Tongue (tissue), 2 donors: ENCODE data around the gene FAM234A. TPM values are rescaled to one million over a fixed set of nuclear protein-coding genes. Genes with fewer than 3 reads are reported as not detected.
A peak's percentile ranks its signal among the peaks of the same experiment; 100 is the strongest.
"Not testable (repeated sequence)": the region's sequence is repeated elsewhere in the genome, so short reads cannot be mapped to it uniquely, and the experiment has no call there.

Experiments
- DNase-seq: peaks from one replicate; pipeline ENCODE4 v3.0.0-alpha.2; 2015
- total RNA-seq: library from RNA; depleted of rRNA; stranded (reverse); fragments of >200 nt; gene quantifications from one replicate; pipeline ENCODE4 v1.2.3, GENCODE V29; 2014

FAM234A gene
- total RNA-seq, 1 donor from 2014 or later = 92.7 TPM

GRCh38 chr16:265002-265529 lies 30.4 kb downstream of the FAM234A start:
- no peak for DNase-seq

GRCh38 chr16:265711-266110 lies 31.1 kb downstream of the FAM234A start:
- peak; percentile 50 for DNase-seq

GRCh38 chr16:266258-267164 lies 31.9 kb downstream of the FAM234A start:
- DNase-seq = no peak

DNA sequence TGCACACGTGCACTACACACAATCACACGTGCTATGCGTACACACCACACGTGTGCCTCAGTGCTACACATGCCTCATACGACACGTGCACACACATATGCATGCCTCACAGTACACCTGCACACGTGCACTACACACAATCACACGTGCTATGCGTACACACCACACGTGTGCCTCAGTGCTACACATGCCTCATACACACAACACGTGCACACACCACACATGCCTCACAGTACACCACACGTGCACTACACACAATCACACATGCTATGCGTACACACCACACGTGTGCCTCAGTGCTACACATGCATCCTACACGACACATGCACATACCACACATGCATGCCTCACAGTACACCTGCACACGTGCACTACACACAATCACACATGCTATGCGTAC lies 32.9 kb downstream of the FAM234A start:
- not testable (repeated sequence) for DNase-seq

- DNase-seq = no peak
Measured at GRCh38 chr16:268141-269053, 33.8 kb downstream of the FAM234A start.

- no peak for DNase-seq
Measured at GRCh38 chr16:269061-269796, 34.6 kb downstream of the FAM234A start.

DNA sequence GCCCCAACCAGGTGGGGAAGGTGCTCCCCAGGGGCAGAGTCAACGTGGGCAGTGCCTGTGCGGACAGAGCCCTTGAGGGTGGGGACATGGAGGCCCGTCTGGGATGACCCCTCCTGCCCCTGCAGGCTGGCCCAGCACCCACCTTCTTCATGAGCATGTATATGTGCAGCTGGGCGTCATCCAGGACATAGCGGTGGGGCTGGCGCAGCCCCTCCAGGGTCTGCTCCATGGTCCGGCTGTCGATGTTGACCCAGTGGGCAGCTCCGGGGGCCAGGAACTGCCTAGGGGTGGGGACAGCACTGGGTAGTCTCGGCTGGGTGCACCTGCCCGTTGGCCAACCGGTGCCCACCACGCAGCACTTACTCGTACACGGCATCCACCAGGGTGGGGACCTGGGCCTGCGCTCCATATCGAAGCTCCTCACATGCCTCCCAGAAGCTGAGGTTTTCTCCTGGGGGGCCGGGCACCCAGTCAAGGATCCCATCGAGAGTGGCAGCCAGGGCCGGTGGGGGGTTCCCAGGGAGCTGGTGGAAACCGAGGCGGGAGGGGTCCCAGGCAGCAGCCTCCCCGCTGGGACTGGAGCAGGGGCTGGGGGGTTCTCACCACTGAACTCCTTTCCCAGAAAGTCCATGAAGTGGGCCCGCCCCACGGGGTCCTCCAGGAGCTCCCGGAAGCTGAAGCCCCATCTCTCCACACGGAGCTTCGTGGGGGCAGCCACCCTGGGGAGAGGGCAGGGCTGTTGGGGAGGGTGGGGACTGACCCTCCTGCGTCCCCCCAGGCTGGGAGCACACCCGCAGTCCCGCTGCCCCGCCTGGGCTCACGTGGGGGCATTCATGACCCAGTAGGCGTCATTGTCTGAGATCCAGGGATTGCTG lies 36.0 kb downstream of the FAM234A start:
- DNase-seq = no peak

- DNase-seq = no peak
Measured at GRCh38 chr16:272633-273546, 38.3 kb downstream of the FAM234A start.

- no peak for DNase-seq
Measured at GRCh38 chr16:273547-274421, 39.2 kb downstream of the FAM234A start.

DNA sequence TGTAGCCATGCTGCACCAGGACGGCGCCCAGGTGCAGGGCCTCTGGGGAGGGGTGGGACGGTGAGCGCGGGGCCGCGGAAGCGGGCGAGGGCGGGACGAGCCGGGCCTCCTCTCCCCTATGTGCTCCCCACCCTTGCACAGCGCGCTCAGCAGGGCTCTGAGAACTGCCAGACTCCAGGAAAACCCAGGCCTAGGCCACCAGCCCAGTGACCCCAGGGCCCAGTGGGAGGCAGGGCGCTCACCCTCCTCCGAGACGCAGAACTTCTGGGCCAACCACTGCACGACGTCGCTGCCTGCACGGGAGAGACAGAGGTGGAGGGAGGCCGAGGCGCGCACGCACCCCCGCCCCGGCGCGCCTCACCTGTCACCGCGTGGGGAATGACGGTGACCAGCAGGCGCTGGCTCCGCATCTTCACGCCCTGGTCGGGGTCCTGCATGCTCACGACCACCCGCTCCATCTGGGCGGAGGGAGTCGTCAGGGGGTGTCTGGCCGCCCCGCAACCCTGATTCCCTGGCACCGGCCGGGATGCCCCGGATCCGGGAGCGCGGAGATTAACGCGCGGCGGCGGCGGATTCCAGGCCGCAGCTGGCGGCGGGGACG lies 40.5 kb downstream of the FAM234A start:
- no peak for DNase-seq

GRCh38 chr16:275786-276232 lies 41.2 kb downstream of the FAM234A start, which contains the start of gene RGS11:
Gene RGS11 (minus strand): TSS chr16:275944. CDS start chr16:275911, 33 bp downstream.
- no peak for DNase-seq

- DNase-seq = no peak
Measured at GRCh38 chr16:276426-277077, 41.9 kb downstream of the FAM234A start.

DNA sequence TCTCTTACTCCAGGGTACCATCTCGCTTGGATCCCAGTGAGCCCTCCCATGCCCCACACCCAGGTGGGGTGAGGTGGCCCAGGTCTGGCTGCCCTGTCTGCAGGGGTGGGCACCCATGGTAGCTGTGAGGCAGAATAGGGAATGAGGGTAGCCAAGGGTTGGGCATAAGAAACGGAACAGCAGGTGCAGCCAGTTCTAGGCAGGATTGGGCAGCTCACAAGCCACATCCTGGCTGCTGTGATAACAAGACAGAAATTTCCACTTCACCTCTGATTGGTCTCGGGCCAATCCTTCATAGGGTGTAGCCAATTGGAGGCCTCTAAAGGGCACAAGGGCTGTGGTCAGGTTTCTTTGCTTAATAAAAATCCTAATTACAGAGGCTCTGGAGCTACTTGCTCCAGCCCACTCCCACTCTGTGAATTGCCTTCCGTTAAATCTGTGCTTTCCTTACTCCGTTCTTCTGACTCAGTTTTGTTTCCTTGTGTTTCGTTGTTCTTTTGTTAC lies 44.3 kb downstream of the FAM234A start:
- DNase-seq = peak; percentile 38

GRCh38 chr16:279531-279930 lies 44.9 kb downstream of the FAM234A start:
- no peak for DNase-seq

- DNase-seq = no peak
Measured at GRCh38 chr16:280005-280460, 45.4 kb downstream of the FAM234A start.

DNA sequence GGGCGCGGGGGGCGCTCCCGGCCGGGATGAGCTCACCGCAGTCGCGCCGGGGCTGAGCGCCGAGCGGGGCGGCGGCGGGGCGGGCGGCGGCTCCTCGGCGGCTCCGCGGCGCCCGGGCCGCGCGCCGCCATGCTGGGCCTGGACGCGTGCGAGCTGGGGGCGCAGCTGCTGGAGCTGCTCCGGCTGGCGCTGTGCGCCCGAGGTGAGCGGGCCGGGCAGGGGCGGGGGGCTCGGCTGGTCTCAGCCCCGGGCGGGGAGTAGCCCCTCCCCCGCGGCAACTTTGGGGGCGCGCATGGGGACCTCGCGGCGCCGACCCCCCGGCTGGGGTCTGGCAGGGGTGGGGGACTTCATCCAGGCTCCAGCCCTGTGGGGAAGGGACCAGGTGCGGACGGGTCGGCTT lies 45.9 kb downstream of the FAM234A start, which contains the start of gene ARHGDIG:
ARHGDIG (plus strand) TSS at position 40 of the 400 bp plus-strand sequence; CDS start at position 130, 90 bp downstream.
- DNase-seq = peak; percentile 41
